Transverse colon (tissue), 4 donors: Measurements from ENCODE around the gene RAD51C.

Experiments used
- EP300 ChIP-seq: sonication (generic); formaldehyde crosslinking; IDR thresholded peaks from one replicate; pipeline ENCODE4 v1.6.1; 2017; ENCODE audit warnings: antibody characterized with exemption, low read depth
- POLR2A ChIP-seq: fragments of 450-650 bp; IDR thresholded peaks from one replicate; pipeline ENCODE4 v1.6.1; 2016; ENCODE audit warnings: antibody characterized with exemption, mild to moderate bottlenecking, moderate library complexity
- POLR2AphosphoS5 ChIP-seq, 3 donors: sonication (generic); formaldehyde crosslinking; IDR thresholded peaks; one replicate each; pipeline ENCODE4 v1.6.1; 2016; ENCODE audit warnings: antibody characterized with exemption in 3 of 3
- TF ChIP-seq, protein P1 (sequence below), 5 experiments: fragments of 200-600 bp in 3 of 5; fragments of 450-650 bp in 2 of 5; sonication (generic) in 3 of 5; IDR thresholded peaks; 1 replicate in 2 of 5; 2 replicates in 3 of 5; pipeline ENCODE4 v1.5.1; 2016 to 2017; ENCODE audit warnings: antibody characterized with exemption in 5 of 5, inconsistent platforms in 3 of 5, mild to moderate bottlenecking in 2 of 5, moderate library complexity in 1 of 5

DNA sequence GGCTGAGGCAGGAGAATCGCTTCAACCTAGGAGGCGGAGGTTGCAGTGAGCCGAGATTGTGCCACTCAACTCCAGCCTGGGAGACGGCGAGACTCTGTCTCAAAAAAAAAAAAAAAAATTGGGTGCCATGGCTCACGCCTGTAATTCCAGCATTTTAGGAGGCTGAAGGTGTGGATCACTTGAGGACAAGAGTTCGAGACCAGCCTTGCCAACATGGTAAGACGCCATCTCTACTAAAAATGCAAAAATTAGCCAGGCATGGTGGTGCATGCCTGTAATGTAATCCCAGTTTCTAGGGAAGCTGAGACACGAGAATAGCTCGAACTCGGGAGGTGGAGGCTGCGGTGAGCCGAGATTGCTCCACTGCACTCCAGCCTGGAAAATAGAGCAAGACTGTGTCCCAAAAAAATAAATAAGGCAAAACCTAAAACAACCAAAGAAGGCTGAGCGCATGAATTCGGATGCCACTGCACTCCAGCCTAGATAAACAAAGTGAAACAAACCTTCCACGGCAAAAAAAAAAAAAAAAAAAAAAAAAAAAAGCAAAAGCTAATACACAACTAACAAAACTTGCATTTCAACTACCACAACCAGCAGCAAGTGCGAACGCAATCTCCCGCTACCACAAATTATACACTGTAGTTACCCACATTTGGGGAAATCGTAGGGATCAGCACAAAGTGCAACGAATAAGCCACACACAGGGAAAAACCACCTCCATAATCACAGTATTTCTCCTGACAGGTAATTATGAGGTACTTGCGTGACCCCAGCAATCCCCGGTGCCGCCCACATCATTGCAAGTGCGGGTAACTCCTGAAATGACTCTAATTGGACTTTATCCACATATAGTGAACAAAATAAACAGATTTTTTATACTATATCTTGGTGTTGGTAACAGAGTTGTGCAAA, 26.2 kb upstream of the RAD51C start:
- TF ChIP-seq, protein P1, sequence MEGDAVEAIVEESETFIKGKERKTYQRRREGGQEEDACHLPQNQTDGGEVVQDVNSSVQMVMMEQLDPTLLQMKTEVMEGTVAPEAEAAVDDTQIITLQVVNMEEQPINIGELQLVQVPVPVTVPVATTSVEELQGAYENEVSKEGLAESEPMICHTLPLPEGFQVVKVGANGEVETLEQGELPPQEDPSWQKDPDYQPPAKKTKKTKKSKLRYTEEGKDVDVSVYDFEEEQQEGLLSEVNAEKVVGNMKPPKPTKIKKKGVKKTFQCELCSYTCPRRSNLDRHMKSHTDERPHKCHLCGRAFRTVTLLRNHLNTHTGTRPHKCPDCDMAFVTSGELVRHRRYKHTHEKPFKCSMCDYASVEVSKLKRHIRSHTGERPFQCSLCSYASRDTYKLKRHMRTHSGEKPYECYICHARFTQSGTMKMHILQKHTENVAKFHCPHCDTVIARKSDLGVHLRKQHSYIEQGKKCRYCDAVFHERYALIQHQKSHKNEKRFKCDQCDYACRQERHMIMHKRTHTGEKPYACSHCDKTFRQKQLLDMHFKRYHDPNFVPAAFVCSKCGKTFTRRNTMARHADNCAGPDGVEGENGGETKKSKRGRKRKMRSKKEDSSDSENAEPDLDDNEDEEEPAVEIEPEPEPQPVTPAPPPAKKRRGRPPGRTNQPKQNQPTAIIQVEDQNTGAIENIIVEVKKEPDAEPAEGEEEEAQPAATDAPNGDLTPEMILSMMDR (IDR thresholded peaks at IDR 0.05): no peak
- TF ChIP-seq POLR2A: no peak
- TF ChIP-seq POLR2AphosphoS5 (IDR thresholded peaks at IDR 0.05): no peak
- no peak for TF ChIP-seq EP300
